CD14-positive monocyte (primary cell): ENCODE data around the gene SPEN. TPM values are rescaled to one million over a fixed set of nuclear protein-coding genes. Genes with fewer than 3 reads are reported as not detected.
A peak's percentile ranks its signal among the peaks of the same experiment; 100 is the strongest.

Experiments used
- DNase-seq, 3 donors: peaks; one replicate each; pipeline ENCODE4 v3.0.0-alpha.2; 2011 to 2022
- H2AFZ ChIP-seq: 2 replicates; pipeline ENCODE4 v1.6.0; 2012; ENCODE audit warnings: mild to moderate bottlenecking, low read depth, low read length, inconsistent platforms; ENCODE audit not compliant: insufficient read depth, poor library complexity, severe bottlenecking
- H3K27ac ChIP-seq, 2 donors: 1 replicate in 1 of 2; 2 replicates in 1 of 2; pipeline ENCODE4 v1.5.1; 2012 to 2013; ENCODE audit warnings: low read length in 2 of 2, control low read depth in 1 of 2, inconsistent platforms in 1 of 2, low read depth in 1 of 2, mild to moderate bottlenecking in 1 of 2
- H3K27me3 ChIP-seq, 2 donors: one replicate each; pipeline versions ENCODE4 v1.6.0 to v1.6.1; 2011 to 2013; ENCODE audit warnings: low read length in 2 of 2; ENCODE audit not compliant: control insufficient read depth in 2 of 2, insufficient read depth in 2 of 2
- H3K36me3 ChIP-seq, 2 donors: replicated peaks in 1 of 2; 1 replicate in 1 of 2; 2 replicates in 1 of 2; pipeline versions ENCODE4 v1.5.1 to v1.6.1; 2012 to 2013; ENCODE audit warnings: low read length in 2 of 2, control low read depth in 1 of 2, inconsistent platforms in 1 of 2, mild to moderate bottlenecking in 1 of 2; ENCODE audit not compliant: insufficient read depth in 2 of 2, control insufficient read depth in 1 of 2
- H3K4me1 ChIP-seq, 2 donors: 1 replicate in 1 of 2; 2 replicates in 1 of 2; pipeline versions ENCODE4 v1.5.1 to v1.6.1; 2012 to 2013; ENCODE audit warnings: low read length in 2 of 2, control low read depth in 1 of 2, inconsistent platforms in 1 of 2, mild to moderate bottlenecking in 1 of 2, moderate library complexity in 1 of 2; ENCODE audit not compliant: insufficient read depth in 2 of 2, control insufficient read depth in 1 of 2
- H3K4me2 ChIP-seq: replicated peaks from 2 replicates; pipeline ENCODE3; 2012; ENCODE audit warnings: low read length, moderate library complexity, mild to moderate bottlenecking; ENCODE audit not compliant: poor library complexity, severe bottlenecking; ENCODE audit errors: extremely low read depth
- H3K4me3 ChIP-seq, 3 experiments: fragments of 200-600 bp in 1 of 3; sonication (generic) in 1 of 3; replicated peaks in 1 of 3; 1 replicate in 2 of 3; 2 replicates in 1 of 3; pipeline ENCODE4 v1.5.1; 2011 to 2013; ENCODE audit warnings: low read length in 3 of 3, mild to moderate bottlenecking in 3 of 3, control low read depth in 2 of 3, low read depth in 2 of 3, inconsistent platforms in 1 of 3, moderate library complexity in 1 of 3
- H3K79me2 ChIP-seq: 2 replicates; pipeline ENCODE4 v1.6.0; 2012; ENCODE audit warnings: mild to moderate bottlenecking, control low read depth, inconsistent platforms, low read length, moderate library complexity; ENCODE audit not compliant: insufficient read depth
- H3K9ac ChIP-seq: 2 replicates; pipeline ENCODE4 v1.6.0; 2017; ENCODE audit warnings: low read length, mild to moderate bottlenecking; ENCODE audit not compliant: insufficient read depth, poor library complexity, severe bottlenecking
- H3K9me3 ChIP-seq, 2 donors: replicated peaks in 1 of 2; 1 replicate in 1 of 2; 2 replicates in 1 of 2; pipeline versions ENCODE4 v1.5.1 to v1.6.1; 2012 to 2013; ENCODE audit warnings: low read length in 2 of 2, control low read depth in 1 of 2; ENCODE audit not compliant: control insufficient read depth in 1 of 2, insufficient read depth in 1 of 2
- H4K20me1 ChIP-seq: 2 replicates; pipeline ENCODE4 v1.6.0; 2012; ENCODE audit warnings: mild to moderate bottlenecking, low read length, control low read depth, moderate library complexity; ENCODE audit not compliant: insufficient read depth
- H3K27ac Mint-ChIP-seq, 7 donors: one replicate each; pipeline ENCODE4 v1.8.0; 2020; ENCODE audit warnings: mild to moderate bottlenecking in 7 of 7, mixed read lengths in 7 of 7, moderate library complexity in 6 of 7, inconsistent platforms in 2 of 7
- H3K27me3 Mint-ChIP-seq, 3 donors: one replicate each; pipeline ENCODE4 v1.8.0; 2021 to 2022; ENCODE audit warnings: low read depth in 3 of 3, mild to moderate bottlenecking in 3 of 3, mixed read lengths in 3 of 3, moderate library complexity in 3 of 3, inconsistent platforms in 1 of 3
- H3K36me3 Mint-ChIP-seq, 2 donors: one replicate each; pipeline ENCODE4 v1.8.0; 2020; ENCODE audit warnings: mixed read lengths in 2 of 2, inconsistent platforms in 1 of 2, mild to moderate bottlenecking in 1 of 2
- H3K4me1 Mint-ChIP-seq: one replicate; pipeline ENCODE4 v1.8.0; 2020; ENCODE audit warnings: mild to moderate bottlenecking, mixed read lengths
- H3K4me3 Mint-ChIP-seq, 2 donors: one replicate each; pipeline ENCODE4 v1.8.0; 2020; ENCODE audit warnings: mild to moderate bottlenecking in 2 of 2, mixed read lengths in 2 of 2, moderate library complexity in 1 of 2
- H3K9me3 Mint-ChIP-seq, 7 donors: one replicate each; pipeline ENCODE4 v1.8.0; 2020 to 2022; ENCODE audit warnings: mixed read lengths in 7 of 7, mild to moderate bottlenecking in 6 of 7, moderate library complexity in 6 of 7, inconsistent platforms in 2 of 7
- CTCF ChIP-seq: fragments of 200-600 bp; IDR thresholded peaks from one replicate; pipeline ENCODE4 v1.8.0; 2022; ENCODE audit warnings: antibody characterized with exemption, mild to moderate bottlenecking
- WGBS: methylation state at CpG from one replicate; pipeline ENCODE4 v1.1.5; 2013; ENCODE audit warnings: missing lambda C conversion rate; ENCODE audit not compliant: insufficient coverage; 5-methylcytosine and 5-hydroxymethylcytosine counted together
- intact Hi-C, 2 donors: fragments of 100-400 bp; cut with micrococcal nuclease; formaldehyde crosslinking; loops; one replicate each; pipeline versions ENCODE4 v1.15.0 to v1.15.1; 2023
- polyA plus RNA-seq, 3 donors: library from polyadenylated mRNA; depleted of rRNA in 1 of 3; unstranded in 2 of 3; stranded (reverse) in 1 of 3; fragments of 300-500 nt in 2 of 3; fragments of >200 nt in 1 of 3; fragmentation: Illumina TruSeq in 2 of 3; gene quantifications; 1 replicate in 2 of 3; 2 replicates in 1 of 3; pipeline ENCODE4 v1.2.3, GENCODE V29; 2012 to 2021

SPEN gene
- polyA plus RNA-seq, 3 donors = 3.1 to 30.9 (median 6.1) TPM

GRCh38 chr1:15863156-15863901 is 15.8 kb downstream of the SPEN start:
- Histone ChIP-seq H3K9me3 (no peaks in the 10 kb centered on the region), H4K20me1 (peaks cover 100% of the 10 kb centered on the region), H3K36me3 (no peaks in the 10 kb centered on the region), H3K27me3 (no peaks in the 10 kb centered on the region), H3K4me1 (peaks cover 7 to 13% of the 10 kb centered on the region in 2 donors), H3K4me3 (no peak overlapping the region), H3K4me2 (no peak overlapping the region), H2AFZ (no peak overlapping the region), H3K79me2 (peaks cover 100% of the 10 kb centered on the region), H3K9ac (no peak overlapping the region), H3K27ac (no peak overlapping the region)
- H3K4me1 Mint-ChIP-seq = peaks cover 34% of the 10 kb centered on the region
- no CpG with 5 or more reads among the region's 2 CpGs for WGBS
- TF ChIP-seq CTCF = no peak
- no peak for DNase-seq
- H3K36me3 Mint-ChIP-seq = peaks cover 0 to 6% of the 10 kb centered on the region in 2 donors
- H3K9me3 Mint-ChIP-seq = peaks cover 0 to 5% (median 0%) of the 10 kb centered on the region in 7 donors
- peak overlapping the region in 2 of 7 donors; percentile 59 to 73 for H3K27ac Mint-ChIP-seq
- intact Hi-C loops = loop anchor here in 1 of 2 donors (5.0 kb wide), 1 partner anchor 41 kb away; no protein-coding TSS in a partner anchor
- no peak overlapping the region for H3K4me3 Mint-ChIP-seq
- peaks cover 0 to 4% (median 1%) of the 10 kb centered on the region in 3 donors for H3K27me3 Mint-ChIP-seq

- H3K27ac ChIP-seq = peak overlapping the region in 1 of 2 donors; percentile 17
- intact Hi-C loops = no loop called here
- no peak overlapping the region for H3K4me3 Mint-ChIP-seq
- peaks cover 100% of the 10 kb centered on the region for H4K20me1 ChIP-seq
- no peaks in the 10 kb centered on the region for H3K27me3 ChIP-seq
- H3K4me2 ChIP-seq = peak overlapping the region; percentile 14
- H3K36me3 ChIP-seq = no peaks in the 10 kb centered on the region
- H3K79me2 ChIP-seq = peaks cover 100% of the 10 kb centered on the region
- peaks cover 2 to 6% of the 10 kb centered on the region in 2 donors for H3K36me3 Mint-ChIP-seq
- H3K9me3 ChIP-seq = no peaks in the 10 kb centered on the region
- peaks cover 0 to 3% (median 0%) of the 10 kb centered on the region in 7 donors for H3K9me3 Mint-ChIP-seq
- no CpG with 5 or more reads among the region's 3 CpGs for WGBS
- peaks cover 0 to 3% (median 1%) of the 10 kb centered on the region in 3 donors for H3K27me3 Mint-ChIP-seq
- peaks cover 35% of the 10 kb centered on the region for H3K4me1 Mint-ChIP-seq
- no peak overlapping the region for H3K4me3 ChIP-seq
- DNase-seq = peak in 2 of 3 donors; percentile 12 to 36
- H2AFZ ChIP-seq = no peak overlapping the region
- peak overlapping the region in 3 of 7 donors; percentile 64 to 82 (median 69) for H3K27ac Mint-ChIP-seq
- H3K4me1 ChIP-seq = peaks cover 7 to 13% of the 10 kb centered on the region in 2 donors
- TF ChIP-seq CTCF = no peak
- H3K9ac ChIP-seq = no peak overlapping the region
Observed at GRCh38 chr1:15866721-15867201, 19.3 kb downstream of the SPEN start.
